Measurements from ENCODE around the gene ANKRD44. TPM values are rescaled to one million over a fixed set of nuclear protein-coding genes. Genes with fewer than 3 reads are reported as not detected.

ANKRD44 gene
- polyA plus RNA-seq, 2 of the 4 experiments (the other 2 are of a cell fraction) = 0.97 to 5.9 TPM

DNA sequence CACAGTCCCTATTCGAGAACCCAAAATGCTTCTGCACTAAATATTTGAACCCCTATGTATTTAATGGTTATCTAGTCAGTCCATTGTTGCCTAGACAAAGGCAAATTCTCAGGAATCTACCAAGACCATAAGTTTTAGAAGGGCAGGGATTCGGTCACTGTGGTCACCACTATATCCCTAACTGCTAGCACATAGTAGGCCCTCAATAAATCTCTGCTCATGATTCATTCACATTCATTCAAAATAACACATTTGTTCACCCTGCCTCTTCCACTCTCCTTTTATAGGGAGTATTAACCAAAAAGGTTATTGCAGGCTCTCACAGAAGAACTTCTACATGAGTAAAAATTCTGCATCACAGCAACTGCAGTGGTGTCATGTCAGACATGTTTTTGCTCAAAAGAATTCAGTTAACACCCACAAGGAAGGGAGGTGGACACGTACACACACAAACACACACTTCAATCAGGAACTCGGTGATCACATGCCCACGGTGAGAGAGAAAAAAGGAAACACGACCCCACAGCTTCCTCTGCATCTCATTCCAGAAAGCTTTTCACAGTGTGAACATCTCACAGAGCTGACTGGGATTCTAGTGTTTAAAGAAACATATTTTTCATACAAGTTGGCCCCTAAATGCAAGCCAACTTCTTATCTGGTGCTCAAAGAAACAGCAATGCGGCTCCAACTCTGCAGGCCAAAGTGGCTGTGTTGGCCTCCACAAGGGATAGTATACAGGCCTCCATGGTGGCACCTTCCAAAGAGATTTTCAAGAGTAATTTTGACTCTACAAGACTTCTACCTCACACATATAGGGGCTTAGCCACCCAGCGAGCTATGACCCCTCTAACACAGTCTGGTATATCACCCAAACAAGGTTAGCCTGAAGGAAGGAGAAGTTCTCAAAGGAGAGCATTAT is 98.0 kb downstream of the ANKRD44 start:
- DNase-seq (ENCODE audit: low read depth in 1 of 2, low spot score in 1 of 2) = no peak
- no peak for FAIRE-seq
- 80% methylated on average over 8 of the region's 8 CpGs for WGBS (ENCODE audit: missing lambda C conversion rate)
- ATAC-seq = no peak
- Histone ChIP-seq H3K4me3 (no peak overlapping the region), H3K4me1 (peaks cover 9% of the 10 kb centered on the region; the same call in 1 of the 3 replicates), H3K27ac (no peak overlapping the region), H3K4me2 (no peak overlapping the region), H3K9me3 (no peaks in the 10 kb centered on the region)
- TF ChIP-seq FOSL2 (IDR thresholded peaks at IDR 0.05) (no peak), FOSL2 (CRISPR knock-in tag; IDR thresholded peaks at IDR 0.05) (no peak), RFX5 (IDR thresholded peaks at IDR 0.05) (no peak), TP53 (CRISPR knock-in tag; IDR thresholded peaks at IDR 0.05) (no peak), CBX2 (IDR thresholded peaks at IDR 0.05; ENCODE audit: borderline replicate concordance, low read depth) (no peak), EP300 (IDR thresholded peaks at IDR 0.05) (no peak), NR3C1 (IDR thresholded peaks at IDR 0.05) (no peak), BHLHE40 (IDR thresholded peaks at IDR 0.05; ENCODE audit: low read depth, low read length) (no peak), SMC3 (IDR thresholded peaks at IDR 0.05) (no peak), MAFK (IDR thresholded peaks at IDR 0.05; ENCODE audit: partially characterized antibody) (no peak), RARB (CRISPR knock-in tag; IDR thresholded peaks at IDR 0.05) (no peak), CHD4 (IDR thresholded peaks at IDR 0.05; ENCODE audit: borderline replicate concordance) (no peak)
- TF ChIP-seq, protein P1, sequence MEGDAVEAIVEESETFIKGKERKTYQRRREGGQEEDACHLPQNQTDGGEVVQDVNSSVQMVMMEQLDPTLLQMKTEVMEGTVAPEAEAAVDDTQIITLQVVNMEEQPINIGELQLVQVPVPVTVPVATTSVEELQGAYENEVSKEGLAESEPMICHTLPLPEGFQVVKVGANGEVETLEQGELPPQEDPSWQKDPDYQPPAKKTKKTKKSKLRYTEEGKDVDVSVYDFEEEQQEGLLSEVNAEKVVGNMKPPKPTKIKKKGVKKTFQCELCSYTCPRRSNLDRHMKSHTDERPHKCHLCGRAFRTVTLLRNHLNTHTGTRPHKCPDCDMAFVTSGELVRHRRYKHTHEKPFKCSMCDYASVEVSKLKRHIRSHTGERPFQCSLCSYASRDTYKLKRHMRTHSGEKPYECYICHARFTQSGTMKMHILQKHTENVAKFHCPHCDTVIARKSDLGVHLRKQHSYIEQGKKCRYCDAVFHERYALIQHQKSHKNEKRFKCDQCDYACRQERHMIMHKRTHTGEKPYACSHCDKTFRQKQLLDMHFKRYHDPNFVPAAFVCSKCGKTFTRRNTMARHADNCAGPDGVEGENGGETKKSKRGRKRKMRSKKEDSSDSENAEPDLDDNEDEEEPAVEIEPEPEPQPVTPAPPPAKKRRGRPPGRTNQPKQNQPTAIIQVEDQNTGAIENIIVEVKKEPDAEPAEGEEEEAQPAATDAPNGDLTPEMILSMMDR (IDR thresholded peaks at IDR 0.05) = no peak
- TF ChIP-seq, protein P2, sequence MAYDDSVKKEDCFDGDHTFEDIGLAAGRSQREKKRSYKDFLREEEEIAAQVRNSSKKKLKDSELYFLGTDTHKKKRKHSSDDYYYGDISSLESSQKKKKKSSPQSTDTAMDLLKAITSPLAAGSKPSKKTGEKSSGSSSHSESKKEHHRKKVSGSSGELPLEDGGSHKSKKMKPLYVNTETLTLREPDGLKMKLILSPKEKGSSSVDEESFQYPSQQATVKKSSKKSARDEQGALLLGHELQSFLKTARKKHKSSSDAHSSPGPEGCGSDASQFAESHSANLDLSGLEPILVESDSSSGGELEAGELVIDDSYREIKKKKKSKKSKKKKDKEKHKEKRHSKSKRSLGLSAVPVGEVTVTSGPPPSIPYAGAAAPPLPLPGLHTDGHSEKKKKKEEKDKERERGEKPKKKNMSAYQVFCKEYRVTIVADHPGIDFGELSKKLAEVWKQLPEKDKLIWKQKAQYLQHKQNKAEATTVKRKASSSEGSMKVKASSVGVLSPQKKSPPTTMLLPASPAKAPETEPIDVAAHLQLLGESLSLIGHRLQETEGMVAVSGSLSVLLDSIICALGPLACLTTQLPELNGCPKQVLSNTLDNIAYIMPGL (CRISPR knock-in tag; IDR thresholded peaks at IDR 0.05; ENCODE audit: borderline replicate concordance) = no peak
- TF ChIP-seq, protein P3, sequence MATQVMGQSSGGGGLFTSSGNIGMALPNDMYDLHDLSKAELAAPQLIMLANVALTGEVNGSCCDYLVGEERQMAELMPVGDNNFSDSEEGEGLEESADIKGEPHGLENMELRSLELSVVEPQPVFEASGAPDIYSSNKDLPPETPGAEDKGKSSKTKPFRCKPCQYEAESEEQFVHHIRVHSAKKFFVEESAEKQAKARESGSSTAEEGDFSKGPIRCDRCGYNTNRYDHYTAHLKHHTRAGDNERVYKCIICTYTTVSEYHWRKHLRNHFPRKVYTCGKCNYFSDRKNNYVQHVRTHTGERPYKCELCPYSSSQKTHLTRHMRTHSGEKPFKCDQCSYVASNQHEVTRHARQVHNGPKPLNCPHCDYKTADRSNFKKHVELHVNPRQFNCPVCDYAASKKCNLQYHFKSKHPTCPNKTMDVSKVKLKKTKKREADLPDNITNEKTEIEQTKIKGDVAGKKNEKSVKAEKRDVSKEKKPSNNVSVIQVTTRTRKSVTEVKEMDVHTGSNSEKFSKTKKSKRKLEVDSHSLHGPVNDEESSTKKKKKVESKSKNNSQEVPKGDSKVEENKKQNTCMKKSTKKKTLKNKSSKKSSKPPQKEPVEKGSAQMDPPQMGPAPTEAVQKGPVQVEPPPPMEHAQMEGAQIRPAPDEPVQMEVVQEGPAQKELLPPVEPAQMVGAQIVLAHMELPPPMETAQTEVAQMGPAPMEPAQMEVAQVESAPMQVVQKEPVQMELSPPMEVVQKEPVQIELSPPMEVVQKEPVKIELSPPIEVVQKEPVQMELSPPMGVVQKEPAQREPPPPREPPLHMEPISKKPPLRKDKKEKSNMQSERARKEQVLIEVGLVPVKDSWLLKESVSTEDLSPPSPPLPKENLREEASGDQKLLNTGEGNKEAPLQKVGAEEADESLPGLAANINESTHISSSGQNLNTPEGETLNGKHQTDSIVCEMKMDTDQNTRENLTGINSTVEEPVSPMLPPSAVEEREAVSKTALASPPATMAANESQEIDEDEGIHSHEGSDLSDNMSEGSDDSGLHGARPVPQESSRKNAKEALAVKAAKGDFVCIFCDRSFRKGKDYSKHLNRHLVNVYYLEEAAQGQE (IDR thresholded peaks at IDR 0.05) = no peak
- ChIA-PET POLR2A (no interaction called here), CTCF (interaction anchor here (1.3 kb wide), 1 partner anchor 21 kb away, joined by 4 read pairs; no protein-coding TSS in a partner anchor)

DNA sequence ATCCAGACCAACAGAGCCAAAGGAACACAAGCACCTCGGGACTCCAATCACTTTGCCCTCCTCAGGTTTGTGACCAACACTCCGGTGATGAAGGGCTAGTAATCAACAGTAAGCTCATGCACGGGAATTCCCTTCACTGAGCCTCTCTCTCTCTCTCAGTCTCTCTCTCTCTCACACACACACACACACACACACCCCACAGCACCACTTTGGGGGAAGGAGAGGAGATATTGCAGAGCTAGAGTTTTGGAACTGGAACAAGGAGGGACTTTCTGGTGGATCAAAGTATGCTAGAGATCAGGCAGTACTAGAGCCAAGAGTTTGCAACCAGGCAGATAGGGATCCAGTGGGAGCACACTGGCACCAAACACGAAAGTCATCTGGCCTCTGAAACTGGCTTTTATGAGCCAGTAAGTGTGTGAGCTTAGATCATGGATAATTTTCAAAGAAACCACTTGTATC is 98.7 kb downstream of the ANKRD44 start:
- no peak for FAIRE-seq
- CTCF ChIA-PET = no interaction called here
- 77% methylated on average over 4 of the region's 4 CpGs for WGBS (ENCODE audit: missing lambda C conversion rate)
- Histone ChIP-seq H3K4me2 (no peak overlapping the region), H3K27ac (no peak overlapping the region), H3K9me3 (no peaks in the 10 kb centered on the region), H3K4me1 (peaks cover 9% of the 10 kb centered on the region; the same call in 1 of the 3 replicates), H3K4me3 (no peak overlapping the region)
- no peak for DNase-seq (ENCODE audit: low read depth in 1 of 2, low spot score in 1 of 2)
- POLR2A ChIA-PET = no interaction called here
- TF ChIP-seq, protein P2 (CRISPR knock-in tag; IDR thresholded peaks at IDR 0.05; ENCODE audit: borderline replicate concordance) = no peak
- TF ChIP-seq, protein P4, sequence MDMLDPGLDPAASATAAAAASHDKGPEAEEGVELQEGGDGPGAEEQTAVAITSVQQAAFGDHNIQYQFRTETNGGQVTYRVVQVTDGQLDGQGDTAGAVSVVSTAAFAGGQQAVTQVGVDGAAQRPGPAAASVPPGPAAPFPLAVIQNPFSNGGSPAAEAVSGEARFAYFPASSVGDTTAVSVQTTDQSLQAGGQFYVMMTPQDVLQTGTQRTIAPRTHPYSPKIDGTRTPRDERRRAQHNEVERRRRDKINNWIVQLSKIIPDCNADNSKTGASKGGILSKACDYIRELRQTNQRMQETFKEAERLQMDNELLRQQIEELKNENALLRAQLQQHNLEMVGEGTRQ (IDR thresholded peaks at IDR 0.05) = no peak
- no peak for ATAC-seq

Data from A549 (cell line).